ENCODE measurements around the gene CCDC148. TPM values are rescaled to one million over a fixed set of nuclear protein-coding genes. Genes with fewer than 3 reads are reported as not detected.

The CCDC148 gene
- total and polyA plus RNA-seq, 2 donors, result 0.55 to 1.1 TPM

DNA sequence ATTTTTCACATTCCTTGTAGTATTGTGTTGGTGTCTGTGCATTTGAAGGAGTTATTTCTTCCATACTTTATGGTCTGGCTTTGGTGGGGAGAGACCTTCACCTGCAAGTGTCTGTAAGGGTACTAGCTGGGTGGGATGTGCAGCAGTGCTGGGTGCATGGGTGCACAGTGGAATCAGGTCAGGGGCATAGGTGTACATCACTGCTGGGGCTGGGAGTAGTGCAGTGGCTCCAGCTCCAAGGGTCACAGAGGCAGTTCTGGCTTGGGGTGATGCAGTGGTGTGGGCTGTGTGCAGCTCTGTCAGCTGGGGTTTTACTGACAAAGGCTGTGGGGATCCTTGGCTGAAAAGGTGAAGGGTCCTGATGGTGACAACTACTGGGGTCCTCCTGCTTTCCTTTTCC, 44.8 kb downstream of the CCDC148 start:
- DNase-seq (ENCODE audit: low read depth in 6 of 9, low spot score in 9 of 9), result no peak
- Histone ChIP-seq H3K27me3 (ENCODE audit: control insufficient read depth in 2 of 2, insufficient read depth in 1 of 2, low read length in 1 of 2) (no peaks in the 10 kb centered on the region), H3K4me1 (ENCODE audit: control insufficient read depth in 2 of 2, insufficient read depth in 2 of 2, low read length in 2 of 2) (no peaks in the 10 kb centered on the region), H3K27ac (ENCODE audit: low read depth in 1 of 2, low read length in 1 of 2) (no peak overlapping the region), H3K36me3 (ENCODE audit: control insufficient read depth in 2 of 2, insufficient read depth in 2 of 2, low read length in 1 of 2) (no peaks in the 10 kb centered on the region), H3K4me3 (ENCODE audit: low read length in 2 of 2) (no peak overlapping the region), H3K9me3 (ENCODE audit: control insufficient read depth in 2 of 2, insufficient read depth in 1 of 2, low read length in 1 of 2) (peaks cover 0 to 10% of the 10 kb centered on the region in 2 donors)

DNA sequence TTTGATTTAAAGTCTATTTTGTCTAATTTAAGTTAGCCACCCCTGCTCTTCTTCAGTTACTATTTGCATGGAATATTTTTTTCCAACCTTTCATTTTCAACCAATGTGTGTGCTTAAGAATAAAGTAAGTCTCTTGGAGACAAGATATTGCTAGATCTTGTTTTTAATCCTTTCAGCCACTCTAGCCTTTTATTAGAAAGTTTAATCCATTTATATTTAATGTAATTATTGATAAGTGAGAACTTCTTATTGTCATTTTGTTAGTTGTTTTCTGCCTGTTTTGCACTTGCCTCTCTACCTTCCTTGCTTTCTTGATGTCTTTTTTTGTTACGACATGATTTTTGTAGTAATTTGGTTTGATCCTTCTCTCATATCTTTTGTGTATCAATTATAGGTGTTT, 46.4 kb downstream of the CCDC148 start:
- Histone ChIP-seq H3K4me1 (ENCODE audit: control insufficient read depth in 2 of 2, insufficient read depth in 2 of 2, low read length in 2 of 2) (no peaks in the 10 kb centered on the region), H3K4me3 (ENCODE audit: low read length in 2 of 2) (no peak overlapping the region), H3K9me3 (ENCODE audit: control insufficient read depth in 2 of 2, insufficient read depth in 1 of 2, low read length in 1 of 2) (peaks cover 0 to 3% of the 10 kb centered on the region in 2 donors), H3K27me3 (ENCODE audit: control insufficient read depth in 2 of 2, insufficient read depth in 1 of 2, low read length in 1 of 2) (no peaks in the 10 kb centered on the region), H3K27ac (ENCODE audit: low read depth in 1 of 2, low read length in 1 of 2) (no peak overlapping the region), H3K36me3 (ENCODE audit: control insufficient read depth in 2 of 2, insufficient read depth in 2 of 2, low read length in 1 of 2) (no peaks in the 10 kb centered on the region)
- WGBS, result 96% methylated on average over 1 of the region's 1 CpG
- no peak for DNase-seq (ENCODE audit: low read depth in 6 of 9, low spot score in 9 of 9)

DNA sequence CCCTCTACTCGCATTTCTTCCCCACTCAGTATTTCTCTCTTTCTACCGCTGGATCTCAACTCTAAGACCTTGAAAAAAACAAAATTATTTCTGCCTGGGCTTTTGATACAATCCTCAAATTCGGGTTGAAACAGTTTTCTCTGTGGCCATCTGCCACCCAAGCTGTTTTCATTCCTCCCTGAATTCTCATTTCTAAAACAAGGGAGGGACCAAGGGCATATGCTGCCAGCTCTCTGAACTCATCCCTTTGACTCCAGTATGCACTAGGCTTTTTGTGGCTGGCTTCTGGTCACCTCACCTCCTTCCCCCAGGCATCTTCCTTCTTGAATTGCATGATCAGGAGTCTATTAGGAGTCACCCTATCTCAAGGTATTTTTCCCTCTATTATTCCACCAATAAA, 49.5 kb downstream of the CCDC148 start:
- DNase-seq (ENCODE audit: low read depth in 6 of 9, low spot score in 9 of 9), result no peak
- H3K9me3 ChIP-seq (ENCODE audit: control insufficient read depth in 2 of 2, insufficient read depth in 1 of 2, low read length in 1 of 2), result peaks cover 0 to 3% of the 10 kb centered on the region in 2 donors
- no peaks in the 10 kb centered on the region for H3K27me3 ChIP-seq (ENCODE audit: control insufficient read depth in 2 of 2, insufficient read depth in 1 of 2, low read length in 1 of 2)
- 87% methylated on average over 3 of the region's 3 CpGs for WGBS
- H3K4me3 ChIP-seq (ENCODE audit: low read length in 2 of 2), result no peak overlapping the region
- H3K4me1 ChIP-seq (ENCODE audit: control insufficient read depth in 2 of 2, insufficient read depth in 2 of 2, low read length in 2 of 2), result no peaks in the 10 kb centered on the region
- no peaks in the 10 kb centered on the region for H3K36me3 ChIP-seq (ENCODE audit: control insufficient read depth in 2 of 2, insufficient read depth in 2 of 2, low read length in 1 of 2)
- H3K27ac ChIP-seq (ENCODE audit: low read depth in 1 of 2, low read length in 1 of 2), result no peak overlapping the region

DNA sequence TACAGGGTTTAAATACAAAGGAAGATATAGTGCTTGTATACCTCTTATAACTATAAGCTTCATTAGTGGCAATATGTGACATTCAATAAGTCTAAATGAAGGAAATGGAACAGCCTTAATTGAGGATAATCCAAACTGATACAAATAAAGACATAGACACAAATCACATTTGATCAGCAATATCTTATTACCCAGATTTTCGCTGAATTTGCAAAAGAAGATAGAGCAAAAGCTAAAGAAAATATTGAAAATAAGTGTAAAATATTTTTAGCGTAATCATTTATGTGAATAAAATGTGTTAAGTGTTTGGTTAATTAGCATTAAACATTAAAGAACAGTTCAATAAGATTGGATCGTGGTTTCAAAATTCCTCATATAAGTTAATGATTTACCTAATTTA, 51.2 kb downstream of the CCDC148 start:
- H3K9me3 ChIP-seq (ENCODE audit: control insufficient read depth in 2 of 2, insufficient read depth in 1 of 2, low read length in 1 of 2), result no peaks in the 10 kb centered on the region
- WGBS, result 97% methylated on average over 3 of the region's 3 CpGs
- no peak for DNase-seq (ENCODE audit: low read depth in 6 of 9, low spot score in 9 of 9)
- H3K4me3 ChIP-seq (ENCODE audit: low read length in 2 of 2), result no peak overlapping the region
- H3K4me1 ChIP-seq (ENCODE audit: control insufficient read depth in 2 of 2, insufficient read depth in 2 of 2, low read length in 2 of 2), result no peaks in the 10 kb centered on the region
- no peaks in the 10 kb centered on the region for H3K27me3 ChIP-seq (ENCODE audit: control insufficient read depth in 2 of 2, insufficient read depth in 1 of 2, low read length in 1 of 2)
- H3K27ac ChIP-seq (ENCODE audit: low read depth in 1 of 2, low read length in 1 of 2), result no peak overlapping the region
- no peaks in the 10 kb centered on the region for H3K36me3 ChIP-seq (ENCODE audit: control insufficient read depth in 2 of 2, insufficient read depth in 2 of 2, low read length in 1 of 2)

DNA sequence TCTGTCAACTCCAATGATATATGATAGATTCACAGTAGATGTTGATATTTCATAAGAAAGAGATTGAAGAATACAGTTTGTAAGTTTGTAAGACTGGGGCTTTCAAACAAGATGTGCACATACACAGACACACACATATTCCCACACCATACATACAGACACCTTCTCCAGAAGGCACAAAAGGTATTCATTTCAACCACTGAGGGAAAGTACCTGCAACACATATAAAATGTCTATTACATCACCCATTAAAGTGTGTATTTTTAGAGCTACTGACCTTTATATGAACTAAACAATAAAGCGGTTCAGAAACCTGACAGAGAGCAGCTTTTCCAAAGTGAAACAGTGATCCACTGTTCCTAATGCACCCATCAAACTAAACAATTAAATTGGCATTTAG, 53.3 kb downstream of the CCDC148 start:
- DNase-seq (ENCODE audit: low read depth in 6 of 9, low spot score in 9 of 9), result no peak
- 91% methylated on average over 1 of the region's 1 CpG for WGBS

DNA sequence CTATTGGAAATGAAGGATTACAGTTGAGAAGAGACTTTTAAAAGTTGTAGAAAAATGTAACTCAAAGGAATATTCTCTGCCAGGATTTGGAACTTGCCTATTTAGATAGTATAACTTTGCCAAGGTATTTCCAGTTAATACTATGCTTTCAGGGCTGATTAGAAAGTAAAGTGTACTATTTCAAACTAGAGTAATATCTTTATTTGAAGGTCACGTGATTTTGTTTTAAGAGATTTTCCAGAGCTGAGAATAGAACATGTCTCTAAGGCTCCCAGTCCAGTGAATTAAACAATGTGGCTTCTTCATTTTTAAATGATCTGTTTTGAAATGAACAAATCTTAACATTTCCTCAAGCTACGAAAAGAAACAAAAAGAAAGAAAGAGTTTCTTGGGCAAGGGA, 53.9 kb downstream of the CCDC148 start:
- Histone ChIP-seq H3K27me3 (ENCODE audit: control insufficient read depth in 2 of 2, insufficient read depth in 1 of 2, low read length in 1 of 2) (no peaks in the 10 kb centered on the region), H3K36me3 (ENCODE audit: control insufficient read depth in 2 of 2, insufficient read depth in 2 of 2, low read length in 1 of 2) (no peaks in the 10 kb centered on the region), H3K4me1 (ENCODE audit: control insufficient read depth in 2 of 2, insufficient read depth in 2 of 2, low read length in 2 of 2) (no peaks in the 10 kb centered on the region), H3K9me3 (ENCODE audit: control insufficient read depth in 2 of 2, insufficient read depth in 1 of 2, low read length in 1 of 2) (no peaks in the 10 kb centered on the region), H3K27ac (ENCODE audit: low read depth in 1 of 2, low read length in 1 of 2) (no peak overlapping the region), H3K4me3 (ENCODE audit: low read length in 2 of 2) (no peak overlapping the region)
- DNase-seq (ENCODE audit: low read depth in 6 of 9, low spot score in 9 of 9), result no peak
- whole genome bisulfite sequencing, result 93% methylated on average over 2 of the region's 2 CpGs

More for the DNA sequence above, 53.3 kb downstream of the CCDC148 start:
- H3K4me3 ChIP-seq (ENCODE audit: low read length in 2 of 2), result no peak overlapping the region
- no peaks in the 10 kb centered on the region for H3K4me1 ChIP-seq (ENCODE audit: control insufficient read depth in 2 of 2, insufficient read depth in 2 of 2, low read length in 2 of 2)
- no peaks in the 10 kb centered on the region for H3K9me3 ChIP-seq (ENCODE audit: control insufficient read depth in 2 of 2, insufficient read depth in 1 of 2, low read length in 1 of 2)
- no peaks in the 10 kb centered on the region for H3K36me3 ChIP-seq (ENCODE audit: control insufficient read depth in 2 of 2, insufficient read depth in 2 of 2, low read length in 1 of 2)
- no peak overlapping the region for H3K27ac ChIP-seq (ENCODE audit: low read depth in 1 of 2, low read length in 1 of 2)
- no peaks in the 10 kb centered on the region for H3K27me3 ChIP-seq (ENCODE audit: control insufficient read depth in 2 of 2, insufficient read depth in 1 of 2, low read length in 1 of 2)

DNA sequence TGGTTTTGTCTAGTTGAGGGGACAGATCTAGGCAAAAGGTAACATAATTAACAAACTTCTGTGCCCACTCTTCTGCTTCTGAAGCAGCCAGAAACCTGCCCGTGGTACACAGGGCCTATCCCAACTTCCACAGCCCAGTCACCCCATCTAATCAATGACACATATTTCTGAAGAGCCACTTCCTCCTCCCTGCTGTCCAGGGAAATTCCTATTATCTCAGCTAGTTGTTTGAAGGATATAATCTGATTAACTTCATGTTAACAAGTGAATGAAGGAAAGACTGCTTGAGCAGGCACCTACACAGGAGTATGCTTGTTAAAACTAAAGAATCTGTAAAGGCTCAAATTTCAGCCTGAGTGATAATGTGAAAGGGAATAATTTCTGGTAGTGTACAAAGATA, 61.4 kb downstream of the CCDC148 start:
- H3K36me3 ChIP-seq (ENCODE audit: control insufficient read depth in 2 of 2, insufficient read depth in 2 of 2, low read length in 1 of 2), result no peaks in the 10 kb centered on the region
- H3K9me3 ChIP-seq (ENCODE audit: control insufficient read depth in 2 of 2, insufficient read depth in 1 of 2, low read length in 1 of 2), result no peaks in the 10 kb centered on the region
- DNase-seq (ENCODE audit: low read depth in 6 of 9, low spot score in 9 of 9), result no peak
- no peak overlapping the region for H3K27ac ChIP-seq (ENCODE audit: low read depth in 1 of 2, low read length in 1 of 2)
- H3K4me3 ChIP-seq (ENCODE audit: low read length in 2 of 2), result no peak overlapping the region
- WGBS, result 94% methylated on average over 1 of the region's 1 CpG
- H3K4me1 ChIP-seq (ENCODE audit: control insufficient read depth in 2 of 2, insufficient read depth in 2 of 2, low read length in 2 of 2), result no peaks in the 10 kb centered on the region
- H3K27me3 ChIP-seq (ENCODE audit: control insufficient read depth in 2 of 2, insufficient read depth in 1 of 2, low read length in 1 of 2), result no peaks in the 10 kb centered on the region

DNA sequence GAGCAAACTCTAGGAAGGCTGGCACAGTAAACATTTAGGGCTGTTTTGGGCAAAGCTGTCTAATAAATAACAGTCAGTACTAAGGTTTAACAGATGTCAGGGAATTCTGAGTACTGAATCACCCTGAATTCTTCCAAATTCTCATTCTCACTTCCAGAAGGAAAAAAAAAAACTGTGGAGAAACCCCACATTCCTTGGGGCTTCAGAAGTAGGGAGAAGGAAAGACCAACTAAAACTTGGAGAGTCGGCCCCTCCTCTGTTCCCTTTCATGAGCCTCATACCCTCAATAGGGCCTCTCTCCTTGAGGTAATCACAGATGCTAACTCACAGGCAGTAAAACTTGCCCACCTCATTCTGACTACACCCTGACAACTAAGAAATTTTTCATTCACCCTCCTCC, 62.1 kb downstream of the CCDC148 start:
- Histone ChIP-seq H3K36me3 (ENCODE audit: control insufficient read depth in 2 of 2, insufficient read depth in 2 of 2, low read length in 1 of 2) (no peaks in the 10 kb centered on the region), H3K9me3 (ENCODE audit: control insufficient read depth in 2 of 2, insufficient read depth in 1 of 2, low read length in 1 of 2) (no peaks in the 10 kb centered on the region), H3K27me3 (ENCODE audit: control insufficient read depth in 2 of 2, insufficient read depth in 1 of 2, low read length in 1 of 2) (no peaks in the 10 kb centered on the region), H3K4me1 (ENCODE audit: control insufficient read depth in 2 of 2, insufficient read depth in 2 of 2, low read length in 2 of 2) (no peaks in the 10 kb centered on the region), H3K27ac (ENCODE audit: low read depth in 1 of 2, low read length in 1 of 2) (no peak overlapping the region), H3K4me3 (ENCODE audit: low read length in 2 of 2) (no peak overlapping the region)
- DNase-seq (ENCODE audit: low read depth in 6 of 9, low spot score in 9 of 9), result no peak
- 58% methylated on average over 1 of the region's 1 CpG for WGBS

DNA sequence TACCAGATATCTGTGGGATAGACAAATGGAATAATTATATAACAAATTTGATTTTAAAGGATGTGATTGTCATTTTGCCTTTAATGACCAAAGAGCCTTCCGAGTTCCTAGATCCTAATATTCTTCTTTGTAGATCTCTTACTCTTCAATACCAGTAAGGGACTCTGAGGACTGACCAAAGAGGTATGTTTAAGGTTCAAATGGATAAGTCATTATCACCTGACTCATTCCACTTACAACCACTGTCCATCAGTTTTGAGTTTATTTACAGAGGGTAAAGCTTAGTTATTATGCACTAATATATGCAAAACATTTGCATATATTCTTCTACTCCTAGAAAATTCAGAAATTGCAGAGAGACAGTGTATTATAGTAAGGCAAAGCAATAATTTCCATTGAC, 62.7 kb downstream of the CCDC148 start:
- WGBS, result 99% methylated on average over 1 of the region's 1 CpG
- Histone ChIP-seq H3K27me3 (ENCODE audit: control insufficient read depth in 2 of 2, insufficient read depth in 1 of 2, low read length in 1 of 2) (no peaks in the 10 kb centered on the region), H3K36me3 (ENCODE audit: control insufficient read depth in 2 of 2, insufficient read depth in 2 of 2, low read length in 1 of 2) (no peaks in the 10 kb centered on the region), H3K4me3 (ENCODE audit: low read length in 2 of 2) (no peak overlapping the region), H3K9me3 (ENCODE audit: control insufficient read depth in 2 of 2, insufficient read depth in 1 of 2, low read length in 1 of 2) (no peaks in the 10 kb centered on the region), H3K27ac (ENCODE audit: low read depth in 1 of 2, low read length in 1 of 2) (no peak overlapping the region), H3K4me1 (ENCODE audit: control insufficient read depth in 2 of 2, insufficient read depth in 2 of 2, low read length in 2 of 2) (no peaks in the 10 kb centered on the region)
- DNase-seq (ENCODE audit: low read depth in 6 of 9, low spot score in 9 of 9), result no peak

DNA sequence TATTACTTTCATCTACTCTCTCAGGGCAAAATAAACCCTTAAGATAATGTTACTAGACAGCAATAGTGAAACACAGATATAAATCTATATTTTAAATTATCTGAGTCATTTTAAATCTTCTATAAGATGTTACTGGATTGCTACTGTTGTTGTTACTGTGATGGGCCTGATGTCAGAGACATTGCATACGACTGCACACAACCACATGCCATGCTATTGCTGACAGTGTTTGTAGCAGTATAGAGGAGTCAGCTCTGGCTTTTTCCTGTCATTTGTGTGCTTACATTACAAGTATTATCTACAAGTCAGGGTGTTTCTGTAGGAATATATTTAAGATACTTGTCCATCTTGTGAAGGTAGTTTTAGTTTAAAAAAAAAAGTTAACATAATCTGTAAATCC, 63.9 kb downstream of the CCDC148 start:
- Histone ChIP-seq H3K4me1 (ENCODE audit: control insufficient read depth in 2 of 2, insufficient read depth in 2 of 2, low read length in 2 of 2) (no peaks in the 10 kb centered on the region), H3K36me3 (ENCODE audit: control insufficient read depth in 2 of 2, insufficient read depth in 2 of 2, low read length in 1 of 2) (no peaks in the 10 kb centered on the region), H3K27ac (ENCODE audit: low read depth in 1 of 2, low read length in 1 of 2) (no peak overlapping the region), H3K4me3 (ENCODE audit: low read length in 2 of 2) (no peak overlapping the region), H3K27me3 (ENCODE audit: control insufficient read depth in 2 of 2, insufficient read depth in 1 of 2, low read length in 1 of 2) (no peaks in the 10 kb centered on the region), H3K9me3 (ENCODE audit: control insufficient read depth in 2 of 2, insufficient read depth in 1 of 2, low read length in 1 of 2) (no peaks in the 10 kb centered on the region)
- 44% methylated on average over 1 of the region's 1 CpG for WGBS
- DNase-seq (ENCODE audit: low read depth in 6 of 9, low spot score in 9 of 9), result no peak

All from thymus (tissue), 11 donors.